Fibroblast of mammary gland (primary cell): ENCODE data around the gene DOP1A.

Experiments used
- DNase-seq: peaks from one replicate; pipeline ENCODE4 v3.0.0-alpha.2; 2010; ENCODE audit warnings: low read depth
- H3K4me3 ChIP-seq: 2 replicates; pipeline ENCODE4 v1.5.1; 2011; ENCODE audit warnings: low read depth, mild to moderate bottlenecking, low read length, moderate library complexity; ENCODE audit not compliant: control insufficient read depth
- TF ChIP-seq, protein P1 (sequence below): conservative IDR thresholded peaks from 2 replicates; pipeline ENCODE4 v1.5.1; 2011; ENCODE audit warnings: low read depth, low read length, inconsistent platforms; ENCODE audit not compliant: control insufficient read depth, insufficient read depth

Gene DOP1A

DNA sequence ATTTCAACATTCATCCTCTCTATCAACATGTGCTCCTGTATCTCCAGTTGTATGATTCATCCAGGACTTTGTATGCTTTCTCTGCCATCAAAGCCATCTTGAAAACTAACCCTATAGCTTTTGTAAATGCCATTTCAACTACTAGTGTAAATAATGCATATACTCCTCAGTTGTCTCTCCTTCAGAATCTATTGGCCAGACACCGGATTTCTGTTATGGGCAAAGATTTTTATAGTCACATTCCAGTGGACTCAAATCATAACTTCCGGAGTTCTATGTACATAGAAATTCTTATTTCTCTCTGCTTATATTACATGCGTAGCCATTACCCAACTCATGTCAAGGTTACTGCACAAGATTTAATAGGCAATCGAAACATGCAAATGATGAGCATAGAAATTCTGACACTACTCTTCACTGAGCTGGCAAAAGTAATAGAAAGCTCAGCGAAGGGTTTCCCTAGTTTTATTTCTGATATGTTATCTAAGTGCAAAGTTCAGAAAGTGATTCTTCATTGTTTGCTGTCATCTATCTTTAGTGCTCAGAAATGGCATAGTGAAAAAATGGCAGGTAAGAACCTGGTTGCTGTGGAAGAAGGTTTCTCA lies 70.7 kb downstream of the DOP1A start:
- TF ChIP-seq, protein P1, sequence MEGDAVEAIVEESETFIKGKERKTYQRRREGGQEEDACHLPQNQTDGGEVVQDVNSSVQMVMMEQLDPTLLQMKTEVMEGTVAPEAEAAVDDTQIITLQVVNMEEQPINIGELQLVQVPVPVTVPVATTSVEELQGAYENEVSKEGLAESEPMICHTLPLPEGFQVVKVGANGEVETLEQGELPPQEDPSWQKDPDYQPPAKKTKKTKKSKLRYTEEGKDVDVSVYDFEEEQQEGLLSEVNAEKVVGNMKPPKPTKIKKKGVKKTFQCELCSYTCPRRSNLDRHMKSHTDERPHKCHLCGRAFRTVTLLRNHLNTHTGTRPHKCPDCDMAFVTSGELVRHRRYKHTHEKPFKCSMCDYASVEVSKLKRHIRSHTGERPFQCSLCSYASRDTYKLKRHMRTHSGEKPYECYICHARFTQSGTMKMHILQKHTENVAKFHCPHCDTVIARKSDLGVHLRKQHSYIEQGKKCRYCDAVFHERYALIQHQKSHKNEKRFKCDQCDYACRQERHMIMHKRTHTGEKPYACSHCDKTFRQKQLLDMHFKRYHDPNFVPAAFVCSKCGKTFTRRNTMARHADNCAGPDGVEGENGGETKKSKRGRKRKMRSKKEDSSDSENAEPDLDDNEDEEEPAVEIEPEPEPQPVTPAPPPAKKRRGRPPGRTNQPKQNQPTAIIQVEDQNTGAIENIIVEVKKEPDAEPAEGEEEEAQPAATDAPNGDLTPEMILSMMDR, result no peak
- no peak for DNase-seq
- no peak overlapping the region for H3K4me3 ChIP-seq

DNA sequence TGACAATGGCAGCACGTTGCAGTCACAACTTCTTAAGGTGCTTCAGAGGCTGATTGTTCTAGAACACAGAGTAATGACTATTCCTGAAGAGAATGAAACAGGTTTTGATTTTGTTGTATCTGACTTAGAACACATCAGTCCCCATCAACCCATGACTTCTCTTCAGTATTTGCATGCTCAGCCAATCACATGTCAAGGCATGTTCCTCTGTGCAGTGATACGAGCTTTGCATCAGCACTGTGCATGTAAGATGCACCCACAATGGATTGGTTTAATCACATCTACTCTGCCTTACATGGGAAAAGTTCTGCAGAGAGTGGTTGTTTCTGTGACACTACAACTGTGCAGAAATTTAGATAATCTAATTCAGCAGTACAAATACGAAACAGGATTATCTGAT lies 71.3 kb downstream of the DOP1A start:
- no peak overlapping the region for H3K4me3 ChIP-seq
- TF ChIP-seq, protein P1, result no peak
- no peak for DNase-seq

- DNase-seq, result no peak
- TF ChIP-seq, protein P1, result no peak
- no peak overlapping the region for H3K4me3 ChIP-seq
Measured at GRCh38 chr6:83151114-83151513, 83.6 kb downstream of the DOP1A start.

- TF ChIP-seq, protein P1, result no peak
- no peak for DNase-seq
- H3K4me3 ChIP-seq, result no peak overlapping the region
Measured at GRCh38 chr6:83152913-83153312, 85.4 kb downstream of the DOP1A start.

- TF ChIP-seq, protein P1, result no peak
- DNase-seq, result no peak
- H3K4me3 ChIP-seq, result no peak overlapping the region
Measured at GRCh38 chr6:83153883-83154521, 86.5 kb downstream of the DOP1A start.

DNA sequence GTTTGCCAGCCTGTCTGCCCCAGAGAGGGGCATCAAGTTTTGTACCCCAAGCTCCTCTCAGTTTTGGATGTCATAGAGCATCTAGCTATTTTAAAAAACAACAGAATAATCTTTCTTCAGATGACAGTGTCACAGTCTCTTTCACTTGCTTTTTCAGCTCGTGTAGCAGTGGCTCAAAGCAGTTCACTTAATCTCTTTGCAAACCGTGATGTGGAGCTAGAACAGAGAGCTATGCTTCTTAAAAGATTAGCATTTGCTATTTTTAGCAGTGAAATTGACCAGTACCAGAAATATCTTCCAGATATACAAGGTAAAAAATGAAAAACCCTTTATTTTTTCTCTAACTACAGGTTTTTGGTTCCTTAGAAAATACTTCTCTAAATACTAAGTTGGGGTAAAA lies 88.3 kb downstream of the DOP1A start:
- H3K4me3 ChIP-seq, result no peak overlapping the region
- TF ChIP-seq, protein P1, result no peak
- DNase-seq, result no peak
